T-helper 2 cell treated with Interferon-gamma antibody and Interleukin-4, amounts not matched to agents 100 ng/mL and 5 ng/mL, for 36 hours (primary cell): Measurements from ENCODE around the gene FGF19. TPM values are rescaled to one million over a fixed set of nuclear protein-coding genes. Genes with fewer than 3 reads are reported as not detected.

Experiments used
- intact Hi-C: fragments of 100-400 bp; cut with micrococcal nuclease; formaldehyde crosslinking; loops from one replicate; pipeline ENCODE4 v1.15.1; 2023
- total RNA-seq: library from RNA; stranded (reverse); gene quantifications from 2 replicates; pipeline ENCODE4 v1.2.3, GENCODE V29; 2022

FGF19 gene
- total RNA-seq, 1 donor from 2014 or later: not detected

DNA sequence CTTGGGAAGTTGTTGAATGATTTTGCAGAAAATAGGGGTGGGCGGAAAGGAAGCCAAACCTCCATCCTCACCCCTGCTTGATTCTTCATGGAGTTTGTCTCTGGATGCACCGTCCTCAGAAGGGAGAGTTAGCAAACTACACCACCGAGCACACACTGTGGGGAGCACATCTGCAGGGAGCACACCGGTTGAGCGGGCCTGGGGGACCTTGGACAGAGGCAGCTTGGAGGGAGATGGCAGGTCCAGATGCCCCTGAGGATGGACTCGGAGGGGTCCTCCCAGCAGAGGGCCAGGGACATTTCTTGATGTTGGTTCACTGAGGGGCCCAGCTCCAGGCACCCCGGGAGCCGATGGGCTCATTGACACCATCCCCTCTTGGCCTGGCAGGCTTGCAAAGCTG, 15.1 kb upstream of the FGF19 start:
- intact Hi-C loops: no loop called here

DNA sequence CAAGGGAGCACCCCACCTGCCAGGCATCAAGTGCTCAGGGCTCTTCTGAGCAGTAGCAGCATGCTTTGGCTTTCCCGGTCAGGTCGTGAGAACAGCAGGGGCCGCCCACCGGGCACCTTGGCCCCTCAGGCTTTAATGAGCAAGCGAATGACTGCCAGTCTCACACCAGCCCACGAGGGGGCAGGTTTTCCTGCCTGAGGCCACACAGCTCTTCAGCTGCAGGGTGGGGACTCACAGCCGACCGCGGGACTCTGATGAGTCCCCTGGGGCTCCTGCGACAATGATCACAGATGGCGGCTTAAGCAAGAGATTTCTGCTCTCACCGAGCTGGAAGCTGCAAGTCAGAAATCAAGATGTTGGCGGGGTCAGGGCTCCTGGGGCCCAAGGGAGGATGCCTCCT, 14.3 kb upstream of the FGF19 start:
- intact Hi-C loops: no loop called here

DNA sequence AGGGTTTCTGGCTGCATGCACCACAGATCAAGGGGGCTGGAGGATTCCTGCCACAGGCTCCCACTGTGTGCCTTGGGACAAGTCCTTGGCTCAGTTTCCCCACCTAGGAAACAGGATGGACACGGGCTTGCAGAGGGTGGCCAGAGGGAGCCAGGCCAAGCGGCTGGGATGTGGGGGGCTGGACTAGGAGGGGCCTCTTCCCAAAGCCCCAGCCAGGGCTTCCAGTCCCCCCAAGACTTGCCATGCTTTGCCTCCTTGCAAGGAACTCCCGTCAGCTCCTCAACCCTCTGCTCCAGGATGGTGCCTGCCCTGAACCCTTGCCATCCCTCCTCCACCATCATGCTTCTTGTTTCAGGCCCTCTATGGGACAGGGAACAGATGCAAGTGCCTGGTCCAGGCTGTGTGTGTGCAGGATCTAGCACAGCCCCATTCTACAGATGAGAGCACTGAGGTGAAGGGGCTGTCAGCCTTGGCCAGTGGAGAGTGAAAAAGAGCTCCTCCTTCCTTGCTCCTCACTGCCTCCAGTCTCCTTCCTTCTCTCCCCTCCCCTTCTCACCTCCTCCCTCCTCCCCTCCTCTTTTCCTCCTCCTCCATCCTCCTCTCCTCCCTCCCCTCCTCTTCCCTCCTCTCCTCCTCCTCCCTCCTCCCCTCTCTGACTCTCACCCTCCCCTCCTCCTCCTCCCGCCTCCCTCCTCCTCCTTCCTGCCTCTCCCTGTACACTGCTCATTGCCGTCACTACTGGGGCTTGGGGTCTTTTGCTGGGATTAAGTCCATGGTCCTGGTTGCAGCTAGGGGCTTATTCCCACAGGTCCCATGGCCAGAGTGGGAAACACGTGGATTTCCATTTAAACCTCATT, 13.3 kb upstream of the FGF19 start:
- intact Hi-C loops: no loop called here

DNA sequence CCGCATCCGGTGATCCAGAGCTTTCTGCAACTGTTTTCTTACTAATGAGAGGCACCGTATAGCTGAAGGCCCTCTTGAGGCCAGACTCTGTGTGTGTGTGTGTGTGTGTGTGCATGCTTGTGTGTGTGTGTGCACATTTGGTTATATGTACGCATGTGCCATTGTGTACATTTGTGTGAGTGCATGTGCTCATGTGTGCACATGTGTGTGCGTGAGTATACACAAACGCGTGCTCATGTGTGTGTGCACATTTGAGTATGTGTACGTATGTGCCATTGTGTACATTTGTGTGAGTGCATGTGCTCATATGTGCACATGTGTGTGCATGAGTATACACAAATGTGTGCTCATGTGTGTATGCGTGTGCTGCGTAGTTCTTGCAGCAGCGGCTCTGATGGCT, 12.3 kb upstream of the FGF19 start:
- intact Hi-C loops: no loop called here

DNA sequence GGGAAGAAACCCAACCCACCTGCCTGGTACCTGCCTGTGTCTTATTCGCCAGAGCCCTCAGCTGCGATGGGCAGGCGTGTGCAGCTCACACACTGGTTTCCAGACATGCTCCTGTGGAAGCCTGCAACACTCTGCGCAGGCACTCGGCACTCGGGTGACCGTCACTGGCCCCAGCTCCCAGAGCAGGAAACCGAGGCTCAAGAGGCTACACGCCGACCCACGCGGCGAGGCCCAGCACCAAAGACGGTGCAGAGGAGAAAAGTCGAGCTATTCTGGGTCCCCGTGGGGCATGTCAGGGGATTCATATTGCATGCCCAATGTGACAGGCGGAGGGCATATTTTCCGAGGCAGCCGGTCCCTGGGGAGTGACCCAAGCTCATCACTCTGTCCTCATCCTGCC, 11.6 kb upstream of the FGF19 start:
- intact Hi-C loops: no loop called here

DNA sequence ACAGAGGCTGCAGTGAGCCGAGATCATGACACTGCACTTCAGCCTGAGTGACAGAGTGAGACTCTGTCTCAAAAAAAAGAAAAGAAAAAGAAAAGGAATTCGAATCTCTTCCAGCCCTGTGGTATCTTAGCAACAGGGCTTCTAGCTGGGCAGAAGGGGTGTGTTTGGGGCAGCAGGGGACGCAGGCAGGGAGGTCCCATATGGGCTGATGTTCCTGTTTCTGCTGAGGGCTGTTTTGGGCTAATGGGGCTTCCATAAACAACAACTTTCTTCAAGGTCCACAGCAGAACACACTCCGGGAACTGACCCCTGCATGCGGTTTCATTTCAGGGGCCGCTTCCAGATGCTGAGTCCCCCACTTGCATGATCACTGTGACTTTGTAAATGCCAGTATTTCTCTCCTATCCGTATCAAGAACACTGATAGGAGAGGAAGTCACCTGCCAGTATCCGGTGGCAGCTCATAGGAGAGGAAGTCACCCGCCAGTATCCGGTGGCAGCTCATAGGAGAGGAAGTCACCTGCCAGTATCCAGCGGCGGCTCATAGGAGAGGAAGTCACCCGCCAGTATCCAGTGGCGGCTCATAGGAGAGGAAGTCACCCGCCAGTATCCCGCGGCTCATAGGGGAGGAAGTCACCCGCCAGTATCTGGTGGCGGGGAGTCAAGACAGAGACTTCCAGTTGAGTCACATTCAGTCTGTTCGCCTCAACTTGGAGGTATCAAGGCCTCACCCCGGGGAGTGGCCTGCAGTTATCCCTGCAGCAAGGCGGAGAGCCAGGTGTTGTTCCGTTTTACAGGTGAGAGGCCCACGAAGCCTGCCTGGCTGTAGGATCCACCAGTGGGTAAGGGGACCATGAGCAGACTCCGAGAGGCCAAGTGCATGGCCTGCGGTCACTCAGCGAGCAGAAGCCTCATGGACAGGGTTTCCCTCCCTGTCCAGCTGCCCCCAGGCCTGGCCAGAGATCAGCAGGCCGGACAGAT, 8.3 kb upstream of the FGF19 start:
- intact Hi-C loops: no loop called here

DNA sequence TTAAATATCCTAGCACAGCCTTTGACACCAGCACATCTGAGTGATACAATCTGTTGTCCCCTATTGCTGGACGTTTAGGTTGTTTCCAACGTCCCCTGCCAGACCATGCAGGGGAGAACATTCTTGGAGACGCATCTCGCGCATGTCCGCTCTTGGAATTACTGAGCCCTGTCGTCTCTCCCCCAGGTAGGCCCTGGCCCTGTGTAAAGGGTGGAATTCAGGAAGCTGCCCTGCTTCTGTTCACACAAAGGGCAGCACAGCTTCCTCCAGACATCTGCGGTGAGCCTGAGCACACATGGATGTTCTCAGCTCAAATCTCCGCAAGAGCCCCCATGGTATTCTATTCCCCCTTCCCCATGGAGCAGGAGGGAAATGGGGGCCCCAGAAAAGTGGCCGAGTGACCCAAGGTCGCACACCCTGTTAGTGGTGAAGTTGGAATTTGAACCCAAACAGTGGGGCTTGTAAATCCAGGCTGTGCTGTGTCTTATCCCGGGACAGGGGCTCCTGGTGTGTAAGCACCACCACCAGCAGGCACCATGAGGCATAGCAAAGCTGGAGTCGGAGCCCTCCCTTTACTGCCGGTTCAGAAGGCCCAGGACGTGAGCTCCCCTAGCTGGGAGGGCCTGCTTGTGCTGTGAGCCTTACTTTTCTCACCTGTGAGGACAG, 5.0 kb upstream of the FGF19 start:
- intact Hi-C loops: loop anchor here (10.0 kb wide), 2 partner anchors 64 to 106 kb away; partner anchors contain the start of genes CCND1 and FGF3

DNA sequence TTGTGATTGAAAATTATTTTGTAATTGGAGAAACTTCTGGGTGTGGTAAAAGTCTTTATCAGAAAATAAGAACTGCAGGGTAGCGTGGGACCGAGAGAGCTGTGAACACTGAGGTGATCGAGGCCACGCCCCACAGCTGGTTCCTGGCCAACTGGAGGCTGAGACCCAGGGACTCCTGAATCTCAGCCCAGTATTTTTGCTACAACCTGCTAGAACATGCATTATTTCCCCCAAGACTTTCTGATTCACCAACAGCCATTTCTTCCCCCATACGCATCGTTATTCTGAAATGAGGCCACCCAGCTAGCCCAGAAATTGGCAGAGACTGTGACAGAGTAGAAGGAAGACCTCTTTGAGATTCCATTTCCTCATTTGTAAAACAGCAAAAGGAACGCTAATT, 3.4 kb upstream of the FGF19 start:
- intact Hi-C loops: loop anchor here (10.0 kb wide), 2 partner anchors 62 to 108 kb away; partner anchors contain the start of genes CCND1 and FGF3

DNA sequence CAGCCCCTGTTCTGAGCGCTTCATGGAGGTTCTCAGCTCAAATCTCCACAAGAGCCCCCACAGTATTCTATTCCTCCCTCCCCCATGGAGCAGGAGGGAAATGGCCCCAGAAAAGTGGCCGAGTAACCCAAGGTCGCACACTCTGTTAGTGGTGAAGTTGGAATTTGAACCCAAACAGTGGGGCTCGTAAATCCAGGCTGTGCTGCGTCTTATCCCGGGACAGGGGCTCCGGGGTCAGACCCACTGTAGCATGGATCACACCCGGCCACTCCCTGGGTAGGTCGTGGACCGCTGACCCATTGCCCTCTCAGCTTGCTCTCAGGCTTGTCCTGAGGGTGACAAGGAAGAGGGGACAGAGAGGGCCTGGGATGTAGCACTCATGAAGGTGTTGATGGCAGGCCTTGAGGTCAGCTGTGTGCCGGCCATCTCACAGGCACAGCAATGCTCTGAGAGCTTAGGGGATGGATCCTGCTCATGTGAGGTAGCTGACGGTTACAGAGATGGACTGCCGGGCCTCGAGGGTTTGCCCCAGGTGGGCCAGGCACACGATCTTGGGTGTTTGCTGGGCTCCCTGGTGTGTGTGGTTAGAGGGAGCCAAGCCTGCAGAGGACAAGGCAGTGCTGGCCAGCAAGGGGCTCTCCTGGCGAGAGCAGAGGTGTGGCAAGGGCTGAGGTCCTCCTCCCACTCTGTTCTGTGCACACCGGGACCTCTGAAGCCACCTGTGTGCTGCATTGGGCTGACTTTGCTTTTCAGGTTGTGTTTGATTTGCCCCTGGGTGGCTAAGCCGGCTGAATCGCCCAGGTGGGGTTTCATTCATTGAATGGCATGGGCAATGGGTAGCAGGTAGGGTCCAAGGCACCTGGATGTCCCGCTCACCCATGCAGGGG, 2.3 kb upstream of the FGF19 start:
- intact Hi-C loops: loop anchor here (1.0 to 10.0 kb wide), 3 partner anchors 61 to 182 kb away; partner anchors contain the start of genes CCND1 and FGF3

DNA sequence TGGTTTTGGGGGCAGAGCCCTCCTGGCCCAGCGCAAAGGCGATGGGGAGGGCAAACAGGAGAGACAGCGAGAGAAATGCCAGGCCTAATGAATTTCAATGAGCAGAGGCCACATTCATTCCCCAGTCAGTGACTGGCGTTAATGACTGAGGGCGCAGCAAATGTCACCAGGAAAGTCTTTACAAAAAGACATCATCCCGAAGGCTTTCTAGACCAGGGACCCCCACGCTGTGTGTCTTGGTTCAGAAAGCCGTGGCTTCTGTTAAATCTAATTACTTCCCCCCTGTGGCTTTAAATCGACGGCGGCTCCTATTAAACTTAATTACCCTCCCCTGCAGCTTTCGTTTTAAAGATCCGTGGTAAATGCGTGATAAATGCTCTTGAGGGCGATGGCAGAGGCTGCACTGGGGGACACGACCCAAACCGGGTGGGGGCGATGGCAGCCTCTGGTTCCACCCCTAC, 1.6 kb upstream of the FGF19 start:
- intact Hi-C loops: loop anchor here (1.0 to 10.0 kb wide), 3 partner anchors 61 to 183 kb away; partner anchors contain the start of genes CCND1 and FGF3

DNA sequence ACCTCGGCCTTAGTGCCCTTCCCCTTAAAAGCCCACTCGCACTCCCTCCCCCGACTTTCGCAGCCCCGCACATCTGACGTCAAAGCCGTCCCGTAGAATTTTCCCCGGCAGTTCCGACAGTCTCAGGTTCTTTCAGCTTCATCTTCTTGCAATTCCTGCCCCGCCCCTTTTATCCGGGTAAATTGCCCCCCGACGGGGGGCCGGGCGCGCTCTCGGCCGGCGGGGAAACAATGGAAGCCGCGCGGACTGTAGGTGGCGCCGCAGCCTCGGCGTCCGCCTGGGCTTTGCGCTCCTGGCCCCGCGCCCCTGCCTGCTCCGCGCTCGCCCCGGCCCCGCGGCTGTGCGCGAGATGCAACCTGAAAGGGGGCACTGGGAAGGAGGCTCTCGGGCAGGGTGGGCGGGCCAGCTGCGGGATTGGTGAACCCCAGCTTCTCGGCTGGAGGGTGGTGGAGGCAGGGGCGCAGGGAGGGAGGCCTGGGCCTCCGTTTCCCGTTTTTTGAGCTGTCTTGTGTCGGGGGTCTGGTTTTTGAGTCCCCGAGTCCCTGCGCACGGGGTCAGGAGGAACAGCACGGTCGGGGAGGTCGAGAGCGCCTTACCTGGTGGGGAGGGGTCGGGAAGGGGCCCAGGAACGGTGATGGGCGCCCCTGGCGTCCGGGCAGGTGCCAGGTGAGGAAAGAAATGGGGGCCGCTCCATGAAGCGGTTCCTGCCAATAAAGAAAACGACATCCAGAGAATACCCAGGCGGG, 859 bp upstream of the FGF19 start:
- intact Hi-C loops: loop anchor here (1.0 to 10.0 kb wide), 3 partner anchors 60 to 184 kb away; partner anchors contain the start of genes CCND1 and FGF3

DNA sequence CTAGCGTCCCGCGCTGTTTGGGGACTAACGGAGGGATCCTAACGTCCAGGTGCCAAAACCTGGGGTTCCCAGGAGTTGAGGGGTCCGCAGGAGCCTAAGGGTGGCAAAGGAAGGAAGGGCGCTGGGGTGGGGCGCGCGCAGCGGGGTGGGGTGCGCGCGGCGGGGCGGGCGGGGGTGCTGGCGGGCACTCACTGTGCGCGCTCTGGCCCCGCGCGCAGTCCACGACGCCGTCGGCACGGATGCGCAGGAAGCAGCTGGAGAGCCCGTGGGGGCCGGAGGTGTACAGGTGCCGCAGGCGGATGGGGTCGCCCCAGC, 412 bp downstream of the FGF19 start:
- intact Hi-C loops: loop anchor here (10.0 kb wide), 2 partner anchors 59 to 111 kb away; partner anchors contain the start of genes CCND1 and FGF3

DNA sequence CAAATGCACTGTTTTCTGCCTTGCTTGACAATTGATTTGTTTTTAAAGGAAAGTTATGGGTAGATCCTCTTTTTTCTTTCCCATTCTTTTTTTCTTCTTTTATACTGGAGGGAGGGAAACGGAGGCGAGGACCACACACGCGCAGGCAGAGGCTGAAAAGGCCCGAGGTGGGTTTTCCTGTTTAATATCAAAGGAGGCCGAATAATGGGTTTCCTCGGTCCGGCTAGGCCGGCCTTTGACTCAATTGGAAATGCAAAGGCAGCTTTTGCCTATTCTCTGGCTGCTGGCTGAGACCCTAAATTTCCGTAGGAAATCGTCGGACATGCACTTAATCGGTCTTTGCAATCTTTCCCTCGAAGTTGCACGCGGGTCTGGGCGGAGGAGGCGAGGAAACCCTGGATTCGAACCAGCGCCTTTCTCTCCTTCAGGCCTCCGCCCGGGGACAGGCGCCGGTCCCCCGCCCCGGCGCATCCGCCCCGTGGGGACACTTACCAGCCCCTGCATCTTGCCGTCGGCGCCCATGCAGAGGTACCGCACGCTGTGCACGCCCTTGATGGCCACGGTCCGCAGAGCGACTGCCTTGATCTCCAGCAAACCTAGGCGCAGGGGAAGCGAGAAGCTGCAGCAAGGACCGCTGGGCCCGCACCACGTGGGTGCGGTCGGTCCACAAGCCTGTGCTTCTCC, 911 bp downstream of the FGF19 start:
- intact Hi-C loops: loop anchor here (10.0 kb wide), 2 partner anchors 58 to 112 kb away; partner anchors contain the start of genes CCND1 and FGF3

DNA sequence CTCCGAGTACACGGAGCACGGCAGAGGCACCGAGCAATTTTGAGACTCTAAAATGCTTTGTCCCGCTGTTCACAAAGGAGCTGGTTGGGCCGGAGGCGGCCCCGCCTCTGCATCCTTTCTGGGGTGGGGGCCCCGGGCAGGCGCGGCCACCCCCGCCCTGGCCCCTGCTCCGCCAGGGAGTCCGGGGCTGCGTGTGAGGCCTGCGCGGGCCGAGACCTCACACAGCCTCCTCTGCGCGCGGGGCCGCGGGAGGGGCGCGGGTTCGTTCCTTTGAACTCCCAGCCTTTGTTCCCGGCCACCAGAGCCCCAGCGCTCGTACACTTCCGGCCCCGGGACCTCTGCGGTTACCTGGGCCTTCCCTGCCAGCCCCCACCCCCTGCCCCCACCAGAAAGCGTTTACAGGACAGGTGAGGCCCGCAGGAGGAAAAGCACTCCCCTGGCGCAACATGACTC, 1.6 kb downstream of the FGF19 start:
- intact Hi-C loops: loop anchor here (10.0 kb wide), 2 partner anchors 57 to 113 kb away; partner anchors contain the start of genes CCND1 and FGF3

DNA sequence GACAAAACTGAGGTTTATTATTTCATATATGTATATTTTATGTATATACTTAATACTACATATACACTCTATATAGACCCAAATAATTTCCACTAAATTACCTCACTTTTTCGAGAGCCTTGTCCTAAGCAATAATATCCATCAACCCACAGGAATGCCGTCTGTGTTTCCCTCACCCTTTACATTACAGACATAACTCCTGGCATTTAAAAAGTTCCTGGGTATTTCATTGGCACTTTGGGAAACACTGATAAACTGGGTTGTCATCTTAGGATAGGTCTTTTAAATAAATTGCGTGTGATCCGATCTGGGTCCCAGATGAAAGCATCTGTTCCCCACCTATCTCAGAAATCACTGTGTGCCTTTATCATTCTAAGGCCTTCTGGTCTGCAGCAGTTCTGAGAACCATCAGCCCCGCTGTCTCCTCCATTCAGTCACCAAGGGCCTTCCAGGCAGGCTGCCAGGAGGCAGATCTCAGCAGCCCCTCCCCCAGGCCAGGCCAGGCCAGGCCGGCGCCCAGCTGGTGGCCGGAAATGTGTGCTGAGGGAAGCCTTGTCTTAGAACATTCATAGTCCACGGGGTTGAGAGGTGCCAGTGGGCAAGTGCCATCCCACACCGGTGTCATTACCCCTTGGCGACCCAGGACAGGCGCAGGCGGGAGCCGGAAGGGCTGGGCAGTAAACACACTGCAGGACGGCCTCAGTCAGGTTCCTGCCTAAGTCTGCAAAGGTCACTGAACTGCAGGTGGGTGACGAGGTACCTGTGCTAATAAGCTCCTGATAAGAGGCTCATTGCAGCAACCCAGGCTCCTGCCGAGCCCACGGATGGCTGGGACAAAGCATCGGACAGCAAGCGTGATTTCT, 3.3 kb downstream of the FGF19 start:
- intact Hi-C loops: loop anchor here (10.0 kb wide), 2 partner anchors 56 to 114 kb away; partner anchors contain the start of genes CCND1 and FGF3

DNA sequence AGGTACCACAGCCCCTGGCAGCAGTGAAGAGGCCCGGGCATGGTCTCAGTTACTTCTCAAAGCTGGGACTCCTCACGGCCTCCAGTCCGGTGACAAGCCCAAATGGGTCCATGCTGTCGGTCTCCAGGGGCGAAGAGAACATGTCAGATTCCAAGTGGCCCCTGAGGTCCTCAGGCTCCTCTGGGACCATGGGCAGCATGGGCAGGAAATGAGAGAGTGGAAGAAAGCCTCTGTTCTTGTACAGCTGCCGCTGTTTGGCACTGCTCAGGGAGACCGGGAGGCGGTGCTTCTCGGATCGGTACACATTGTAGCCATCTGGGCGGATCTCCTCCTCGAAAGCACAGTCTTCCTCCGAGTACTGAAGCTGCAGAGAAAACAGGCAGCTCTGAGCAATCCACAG, 4.6 kb downstream of the FGF19 start:
- intact Hi-C loops: no loop called here

DNA sequence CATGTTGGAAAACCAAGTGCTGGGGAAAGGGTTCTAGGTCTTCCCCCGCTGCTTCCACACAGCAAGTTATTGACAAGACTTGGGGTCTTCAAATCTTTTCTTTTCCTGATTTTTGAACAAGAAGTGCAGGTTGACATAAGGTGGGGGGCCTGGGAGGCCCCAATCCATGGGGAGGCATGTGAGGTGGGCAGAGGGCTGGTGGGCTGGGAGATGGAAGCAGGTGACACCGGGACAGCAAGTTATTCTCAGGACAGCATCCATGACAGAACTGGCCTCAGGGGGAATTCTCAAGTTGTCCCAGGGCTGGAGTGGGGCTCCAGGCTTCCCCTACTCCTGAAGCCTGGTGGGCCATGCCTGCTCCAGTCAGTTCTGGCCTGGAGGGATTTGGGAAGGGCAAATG, 5.5 kb downstream of the FGF19 start:
- intact Hi-C loops: no loop called here
